Measurements from ENCODE around the gene BCAR1.

The BCAR1 gene

GRCh38 chr16:75219838-75220237 is 31.6 kb downstream of the BCAR1 start:
- no peak overlapping the region for H3K9ac ChIP-seq (ENCODE audit: low read depth, low read length, poor library complexity, severe bottlenecking)
- H2AFZ ChIP-seq (ENCODE audit: low read length): peak overlapping the region; percentile 64; the same call in 1 of the 2 replicates
- H3K4me2 ChIP-seq (ENCODE audit: low read depth, low read length, poor library complexity, severe bottlenecking): peak overlapping the region; percentile 53
- no peaks in the 10 kb centered on the region for H3K4me1 ChIP-seq (ENCODE audit: insufficient read depth, low read length, poor library complexity, severe bottlenecking)
- H3K79me2 ChIP-seq (ENCODE audit: insufficient read depth, low read length): no peaks in the 10 kb centered on the region
- no peaks in the 10 kb centered on the region for H3F3A ChIP-seq (ENCODE audit: low read depth)
- peak overlapping the region; percentile 37 for H3K4me3 ChIP-seq (ENCODE audit: low read length, poor library complexity, severe bottlenecking)
- H3K27me3 ChIP-seq (ENCODE audit: insufficient read depth, low read length, poor library complexity, severe bottlenecking): no peaks in the 10 kb centered on the region
- no peaks in the 10 kb centered on the region for H4K20me1 ChIP-seq (ENCODE audit: insufficient read depth, low read length, poor library complexity, severe bottlenecking)
- H3K9me2 ChIP-seq (replicated peaks; ENCODE audit: low read depth, low read length): no peaks in the 10 kb centered on the region
- H3K9me3 ChIP-seq (ENCODE audit: insufficient read depth, low read depth, low read length): no peaks in the 10 kb centered on the region
- no peaks in the 10 kb centered on the region for H3K36me3 ChIP-seq (ENCODE audit: insufficient read depth, low read length)
- TF ChIP-seq EZH2phosphoT487 (IDR thresholded peaks at IDR 0.05; ENCODE audit: borderline replicate concordance) (no peak), CTCF (conservative IDR thresholded peaks at IDR 0.05; ENCODE audit: low read length) (no peak)

- H3F3A ChIP-seq (ENCODE audit: low read depth): no peaks in the 10 kb centered on the region
- no peaks in the 10 kb centered on the region for H3K9me2 ChIP-seq (replicated peaks; ENCODE audit: low read depth, low read length)
- no peaks in the 10 kb centered on the region for H3K36me3 ChIP-seq (ENCODE audit: insufficient read depth, low read length)
- H3K9ac ChIP-seq (ENCODE audit: low read depth, low read length, poor library complexity, severe bottlenecking): no peak overlapping the region
- no peaks in the 10 kb centered on the region for H3K4me1 ChIP-seq (ENCODE audit: insufficient read depth, low read length, poor library complexity, severe bottlenecking)
- H3K79me2 ChIP-seq (ENCODE audit: insufficient read depth, low read length): no peaks in the 10 kb centered on the region
- no peak for TF ChIP-seq CTCF (conservative IDR thresholded peaks at IDR 0.05; ENCODE audit: low read length)
- TF ChIP-seq EZH2phosphoT487 (IDR thresholded peaks at IDR 0.05; ENCODE audit: borderline replicate concordance): no peak
- H3K4me3 ChIP-seq (ENCODE audit: low read length, poor library complexity, severe bottlenecking): no peak overlapping the region
- H3K4me2 ChIP-seq (ENCODE audit: low read depth, low read length, poor library complexity, severe bottlenecking): no peak overlapping the region
- no peaks in the 10 kb centered on the region for H3K27me3 ChIP-seq (ENCODE audit: insufficient read depth, low read length, poor library complexity, severe bottlenecking)
- no peaks in the 10 kb centered on the region for H3K9me3 ChIP-seq (ENCODE audit: insufficient read depth, low read depth, low read length)
- H4K20me1 ChIP-seq (ENCODE audit: insufficient read depth, low read length, poor library complexity, severe bottlenecking): no peaks in the 10 kb centered on the region
- H2AFZ ChIP-seq (ENCODE audit: low read length): no peak overlapping the region
These were observed 32.3 kb downstream of the BCAR1 start for GRCh38 chr16:75219088-75219487.

DNA sequence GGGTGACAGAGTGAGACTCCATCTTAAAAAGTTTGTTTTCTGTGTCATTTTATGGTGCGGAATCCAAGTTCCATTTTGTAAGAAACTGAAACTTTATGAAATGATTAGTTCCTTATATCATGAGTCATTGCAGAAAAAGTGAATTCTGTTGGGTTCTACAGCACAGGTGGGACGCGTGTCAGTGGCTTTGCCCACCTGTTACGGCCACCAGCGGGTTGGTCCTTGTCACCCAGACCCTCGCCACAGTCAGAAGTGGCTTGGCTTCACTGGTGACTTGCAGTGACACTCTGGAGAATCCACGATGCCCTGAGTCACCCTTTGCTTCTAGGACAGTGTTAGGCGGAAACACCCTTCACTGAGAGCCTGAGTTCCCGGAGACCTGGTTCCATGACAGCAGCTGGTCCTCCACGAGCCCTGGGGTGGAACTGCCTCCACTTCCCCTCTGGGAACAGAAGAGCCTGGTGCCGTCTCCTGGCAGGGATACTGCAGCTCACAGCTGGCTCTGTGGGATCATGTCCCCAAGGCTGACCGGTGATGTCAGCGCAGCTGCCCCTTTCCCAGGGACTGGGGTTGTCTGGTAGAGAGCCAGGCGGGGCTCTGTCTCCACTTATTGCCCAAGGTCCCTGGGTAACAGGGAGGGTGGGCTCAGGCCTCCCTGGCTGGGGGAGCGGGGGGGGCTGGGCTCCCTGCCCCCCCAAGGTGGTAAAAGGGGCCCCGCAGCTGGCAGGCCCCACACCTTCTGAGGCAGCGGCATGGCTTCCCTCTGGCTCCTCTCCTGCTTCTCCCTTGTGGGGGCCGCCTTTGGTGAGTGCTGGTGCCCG is 33.0 kb downstream of the BCAR1 start, which contains the start of gene CTRB1:
Gene CTRB1 (plus strand): TSS at position 733 of the 821 bp plus-strand sequence. CDS start 20 bp downstream, at position 753.
- no peaks in the 10 kb centered on the region for H3K9me3 ChIP-seq (ENCODE audit: insufficient read depth, low read depth, low read length)
- H3K27me3 ChIP-seq (ENCODE audit: insufficient read depth, low read length, poor library complexity, severe bottlenecking): no peaks in the 10 kb centered on the region
- H4K20me1 ChIP-seq (ENCODE audit: insufficient read depth, low read length, poor library complexity, severe bottlenecking): no peaks in the 10 kb centered on the region
- H3K4me3 ChIP-seq (ENCODE audit: low read length, poor library complexity, severe bottlenecking): peak within 1 kb of the TSS; percentile 37
- peak within 1 kb of the TSS; percentile 64; the same call in 1 of the 2 replicates for H2AFZ ChIP-seq (ENCODE audit: low read length)
- peak within 1 kb of the TSS; percentile 53 for H3K4me2 ChIP-seq (ENCODE audit: low read depth, low read length, poor library complexity, severe bottlenecking)
- H3K9ac ChIP-seq (ENCODE audit: low read depth, low read length, poor library complexity, severe bottlenecking): no peak within 1 kb of the TSS
- H3K4me1 ChIP-seq (ENCODE audit: insufficient read depth, low read length, poor library complexity, severe bottlenecking): no peaks in the 10 kb centered on the region
- TF ChIP-seq EZH2phosphoT487 (IDR thresholded peaks at IDR 0.05; ENCODE audit: borderline replicate concordance): no peak
- TF ChIP-seq CTCF (conservative IDR thresholded peaks at IDR 0.05; ENCODE audit: low read length): no peak
- H3F3A ChIP-seq (ENCODE audit: low read depth): no peaks in the 10 kb centered on the region
- H3K9me2 ChIP-seq (replicated peaks; ENCODE audit: low read depth, low read length): no peaks in the 10 kb centered on the region
- H3K79me2 ChIP-seq (ENCODE audit: insufficient read depth, low read length): no peaks in the 10 kb centered on the region
- no peaks in the 10 kb centered on the region for H3K36me3 ChIP-seq (ENCODE audit: insufficient read depth, low read length)
